GM23338 (cell line): ENCODE measurements around the gene SCFD2. TPM values are rescaled to one million over a fixed set of nuclear protein-coding genes. Genes with fewer than 3 reads are reported as not detected.

Experiments
- ATAC-seq: fragments of 200-7000 bp; cut with Tn5 transposase; 3 replicates; pipeline ENCODE4 v1.9.1; 2020
- DNase-seq: peaks from one replicate; pipeline ENCODE4 v3.0.0-alpha.2; 2015; ENCODE audit warnings: low spot score
- H2AFZ ChIP-seq: fragments of 200-600 bp; sonication (generic); 2 replicates; pipeline ENCODE4 v1.8.0; 2016; ENCODE audit warnings: antibody characterized with exemption, mild to moderate bottlenecking, moderate library complexity
- H3F3A ChIP-seq: fragments of 200-600 bp; sonication (generic); replicated peaks from 2 replicates; pipeline ENCODE4 v1.8.0; 2017; ENCODE audit warnings: antibody characterized with exemption, mixed run types, low read depth
- H3K27ac ChIP-seq: fragments of 200-600 bp; sonication (generic); 2 replicates; pipeline ENCODE4 v1.6.1; 2016; ENCODE audit warnings: low read depth
- H3K27me3 ChIP-seq: fragments of 200-600 bp; sonication (generic); 2 replicates; pipeline ENCODE4 v1.8.0; 2016; ENCODE audit warnings: mild to moderate bottlenecking, mixed run types, moderate library complexity; ENCODE audit not compliant: insufficient read depth
- H3K36me3 ChIP-seq: fragments of 200-600 bp; sonication (generic); 2 replicates; pipeline ENCODE4 v1.8.0; 2016; ENCODE audit warnings: mild to moderate bottlenecking; ENCODE audit not compliant: insufficient read depth
- H3K4me1 ChIP-seq: fragments of 200-600 bp; sonication (generic); 2 replicates; pipeline ENCODE4 v1.8.0; 2016; ENCODE audit warnings: mild to moderate bottlenecking, moderate library complexity; ENCODE audit not compliant: insufficient read depth
- H3K4me2 ChIP-seq: fragments of 200-600 bp; sonication (generic); 2 replicates; pipeline ENCODE4 v1.7.1; 2017; ENCODE audit warnings: mixed run types
- H3K4me3 ChIP-seq: fragments of 200-600 bp; sonication (generic); 2 replicates; pipeline ENCODE4 v1.6.1; 2016; ENCODE audit warnings: mixed run types
- H3K79me2 ChIP-seq: fragments of 200-600 bp; sonication (generic); replicated peaks from 2 replicates; pipeline ENCODE4 v1.8.0; 2017; ENCODE audit warnings: mild to moderate bottlenecking; ENCODE audit not compliant: insufficient read depth
- H3K9me2 ChIP-seq: fragments of 200-600 bp; sonication (generic); 2 replicates; pipeline ENCODE4 v1.8.0; 2017; ENCODE audit not compliant: insufficient read depth
- H4K20me1 ChIP-seq: fragments of 200-600 bp; sonication (generic); replicated peaks from 2 replicates; pipeline ENCODE4 v1.8.0; 2017; ENCODE audit warnings: mild to moderate bottlenecking; ENCODE audit not compliant: insufficient read depth
- H3K27ac Mint-ChIP-seq: 2 replicates; pipeline ENCODE4 v1.8.0; 2020; ENCODE audit warnings: inconsistent platforms, mild to moderate bottlenecking, moderate library complexity, mixed read lengths
- H3K27me3 Mint-ChIP-seq: 3 replicates; pipeline ENCODE4 v1.8.0; 2022; ENCODE audit warnings: low read depth, mild to moderate bottlenecking, moderate library complexity, mixed read lengths, inconsistent platforms; ENCODE audit not compliant: insufficient read depth, poor library complexity
- H3K36me3 Mint-ChIP-seq: 3 replicates; pipeline ENCODE4 v1.8.0; 2021; ENCODE audit warnings: low read depth, mild to moderate bottlenecking, inconsistent platforms, moderate library complexity, mixed read lengths
- H3K4me1 Mint-ChIP-seq: 3 replicates; pipeline ENCODE4 v1.8.0; 2020; ENCODE audit warnings: mild to moderate bottlenecking, inconsistent platforms, mixed read lengths
- H3K4me3 Mint-ChIP-seq: 3 replicates; pipeline ENCODE4 v1.8.0; 2021; ENCODE audit warnings: moderate library complexity, mild to moderate bottlenecking, inconsistent platforms, mixed read lengths
- H3K9me3 Mint-ChIP-seq: 3 replicates; pipeline ENCODE4 v1.8.0; 2020; ENCODE audit warnings: moderate library complexity, mild to moderate bottlenecking, inconsistent platforms, mixed read lengths
- CTCF ChIP-seq, 2 experiments: fragments of 200-600 bp in 1 of 2; sonication (generic) in 1 of 2; conservative IDR thresholded peaks; 2 replicates each; pipeline versions ENCODE4 v1.5.1 to v1.6.1; 2016 to 2017; ENCODE audit warnings: antibody characterized with exemption in 2 of 2, low read depth in 2 of 2, mild to moderate bottlenecking in 2 of 2, moderate library complexity in 1 of 2
- ETS1 ChIP-seq: IDR thresholded peaks from 2 replicates; pipeline ENCODE4 v1.6.1; 2016; ENCODE audit warnings: antibody characterized with exemption
- EZH2 ChIP-seq: fragments of 200-600 bp; sonication (generic); IDR thresholded peaks from one replicate; pipeline ENCODE4 v1.8.0; 2017; ENCODE audit warnings: antibody characterized with exemption, mild to moderate bottlenecking, low read depth; ENCODE audit not compliant: unreplicated experiment
- JUNB ChIP-seq: IDR thresholded peaks from one replicate; pipeline ENCODE4 v1.6.1; 2016; ENCODE audit warnings: antibody characterized with exemption; ENCODE audit not compliant: unreplicated experiment
- NANOG ChIP-seq: IDR thresholded peaks from 2 replicates; pipeline ENCODE4 v1.6.1; 2016; ENCODE audit warnings: antibody characterized with exemption, borderline replicate concordance
- POLR2AphosphoS5 ChIP-seq: IDR thresholded peaks from 2 replicates; pipeline ENCODE4 v1.6.1; 2016; ENCODE audit warnings: antibody characterized with exemption, low read depth
- REST ChIP-seq: IDR thresholded peaks from one replicate; pipeline ENCODE4 v1.6.1; 2018; ENCODE audit warnings: antibody characterized with exemption; ENCODE audit not compliant: unreplicated experiment
- STAT1 ChIP-seq: IDR thresholded peaks from one replicate; pipeline ENCODE4 v1.6.1; 2016; ENCODE audit warnings: antibody characterized with exemption; ENCODE audit not compliant: unreplicated experiment
- ZNF331 ChIP-seq: fragments of 250-450 bp; sonication (Bioruptor Pico); IDR thresholded peaks from 2 replicates; pipeline ENCODE4 v1.5.0; 2020; ENCODE audit warnings: low read depth, mild to moderate bottlenecking, moderate library complexity
- ZNF462 ChIP-seq: fragments of 250-450 bp; sonication (Bioruptor Pico); IDR thresholded peaks from 2 replicates; pipeline ENCODE4 v1.5.0; 2020; ENCODE audit warnings: mild to moderate bottlenecking, moderate library complexity
- polyA plus RNA-seq: library from polyadenylated mRNA; unstranded; fragments of >200 nt; fragmentation: Nextera tagmentation; extraction: Ambion mirVana; gene quantifications from 2 replicates; pipeline ENCODE4 v1.2.1, GENCODE V29; 2016
- total RNA-seq: library from RNA; depleted of rRNA; stranded (reverse); fragments of >200 nt; shearing (Covaris generic); gene quantifications from 2 replicates; pipeline ENCODE4 v1.2.3, GENCODE V29; 2014

The SCFD2 gene
- total and polyA plus RNA-seq, 2 experiments from 2014 or later = 5.7 to 17.5 TPM

GRCh38 chr4:53309321-53310040 is 56.4 kb downstream of the SCFD2 start (continued):
- TF ChIP-seq ZNF462 (CRISPR knock-in tag) = no peak

- Histone ChIP-seq H4K20me1 (no peaks in the 10 kb centered on the region), H3K9me2 (no peaks in the 10 kb centered on the region)
- TF ChIP-seq ZNF331 = no peak
- no peak for TF ChIP-seq CTCF (conservative IDR thresholded peaks at IDR 0.05; ENCODE audit: low read depth in 2 of 2)
- TF ChIP-seq NANOG = no peak
- TF ChIP-seq STAT1 = no peak
- TF ChIP-seq POLR2AphosphoS5 = no peak
- TF ChIP-seq REST = no peak
- TF ChIP-seq ETS1 = no peak
- no peak for TF ChIP-seq JUNB
- TF ChIP-seq EZH2 = no peak
These were observed 57.8 kb downstream of the SCFD2 start for GRCh38 chr4:53307819-53308780.

More at GRCh38 chr4:53307819-53308780, 57.8 kb downstream of the SCFD2 start:
- H3K27ac ChIP-seq = no peak overlapping the region
- no peaks in the 10 kb centered on the region for H3K79me2 ChIP-seq
- Mint-ChIP-seq H3K4me1 (peaks cover 4% of the 10 kb centered on the region; the same call in 2 of the 3 replicates), H3K27me3 (peaks cover 1% of the 10 kb centered on the region), H3K27ac (no peak overlapping the region), H3K36me3 (peaks cover 8% of the 10 kb centered on the region), H3K9me3 (peaks cover 9% of the 10 kb centered on the region), H3K4me3 (no peak overlapping the region)
- DNase-seq (no peak), ATAC-seq (peak; percentile 27; the same call in 1 of the 3 replicates)
- H3K36me3 ChIP-seq = no peaks in the 10 kb centered on the region
- H3F3A ChIP-seq = no peaks in the 10 kb centered on the region
- H3K4me1 ChIP-seq = no peaks in the 10 kb centered on the region
- H3K4me3 ChIP-seq = no peak overlapping the region
- H2AFZ ChIP-seq = no peak overlapping the region
- no peaks in the 10 kb centered on the region for H3K27me3 ChIP-seq
- no peak overlapping the region for H3K4me2 ChIP-seq
